HCT116 (cell line): ENCODE data around the gene FBXO11.
"Not testable (repeated sequence)": the region's sequence is repeated elsewhere in the genome, so short reads cannot be mapped to it uniquely, and the experiment has no call there.

Experiments used
- CTCF ChIP-seq, 3 experiments: fragments of 200-600 bp in 1 of 3; sonication (generic) in 1 of 3; IDR thresholded peaks in 2 of 3; conservative IDR thresholded peaks in 1 of 3; 2 replicates each; pipeline ENCODE4 v1.5.1; 2012 to 2017; ENCODE audit warnings: low read depth in 2 of 3, low read length in 2 of 3, antibody characterized with exemption in 1 of 3, borderline replicate concordance in 1 of 3, control low read depth in 1 of 3, mild to moderate bottlenecking in 1 of 3, mixed read lengths in 1 of 3, mixed run types in 1 of 3, moderate library complexity in 1 of 3; ENCODE audit not compliant: insufficient read depth in 1 of 3
- EZH2 ChIP-seq: fragments of 200-600 bp; sonication (generic); IDR thresholded peaks from 2 replicates; pipeline ENCODE4 v1.6.1; 2017; ENCODE audit warnings: antibody characterized with exemption, mixed run types
- JUND ChIP-seq: IDR thresholded peaks from 2 replicates; pipeline ENCODE4 v1.6.1; 2012
- POLR2A ChIP-seq: IDR thresholded peaks from 2 replicates; pipeline ENCODE4 v1.7.0; 2011; ENCODE audit warnings: borderline replicate concordance; ENCODE audit not compliant: insufficient read depth, insufficient read length; ENCODE audit errors: extremely low read depth
- REST ChIP-seq: IDR thresholded peaks from 2 replicates; pipeline ENCODE4 v1.6.1; 2012; ENCODE audit warnings: low read depth

DNA sequence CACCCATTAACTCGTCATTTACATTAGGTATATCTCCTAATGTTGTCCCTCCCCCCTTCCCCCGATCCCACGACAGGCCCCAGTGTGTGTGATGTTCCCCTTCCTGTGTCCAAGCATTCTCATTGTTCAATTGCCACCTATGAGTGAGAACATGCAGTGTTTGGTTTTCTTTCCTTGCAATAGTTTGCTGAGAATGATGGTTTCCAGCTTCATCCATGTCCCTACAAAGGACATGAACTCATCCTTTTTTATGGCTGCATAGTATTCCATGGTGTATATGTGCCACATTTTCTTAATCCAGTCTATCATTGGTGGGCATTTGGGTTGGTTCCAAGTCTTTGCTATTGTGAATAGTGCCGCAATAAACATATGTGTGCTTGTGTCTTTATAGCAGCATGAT is 4.4 kb upstream of the FBXO11 start:
- TF ChIP-seq JUND; CTCF (IDR thresholded peaks at IDR 0.05 in 2 of 3, conservative IDR thresholded peaks at IDR 0.05 in 1 of 3; ENCODE audit: borderline replicate concordance in 1 of 3, insufficient read depth in 1 of 3, low read depth in 2 of 3, low read length in 2 of 3); POLR2A; REST; EZH2: not testable (repeated sequence)
